NT2/D1 (cell line): ENCODE data around the gene MFAP3L.
"Not testable (repeated sequence)": the region's sequence is repeated elsewhere in the genome, so short reads cannot be mapped to it uniquely, and the experiment has no call there.

Source experiments
- DNase-seq: peaks from one replicate; pipeline ENCODE4 v3.0.0-alpha.2; 2011; ENCODE audit warnings: low read depth, low spot score
- H3K27me3 ChIP-seq: 2 replicates; pipeline ENCODE4 v1.6.0; 2011; ENCODE audit warnings: mild to moderate bottlenecking; ENCODE audit not compliant: insufficient read length, insufficient read depth
- H3K36me3 ChIP-seq: 2 replicates; pipeline ENCODE4 v1.6.1; 2011; ENCODE audit warnings: mild to moderate bottlenecking, low read length, mixed read lengths; ENCODE audit not compliant: insufficient read depth, insufficient read length
- H3K4me1 ChIP-seq: 2 replicates; pipeline ENCODE4 v1.5.1; 2011; ENCODE audit not compliant: insufficient read depth, insufficient read length
- H3K4me3 ChIP-seq: 2 replicates; pipeline ENCODE4 v1.5.1; 2011; ENCODE audit warnings: low read depth; ENCODE audit not compliant: insufficient read length
- H3K9ac ChIP-seq: 2 replicates; pipeline ENCODE4 v1.6.0; 2011; ENCODE audit warnings: low read depth; ENCODE audit not compliant: insufficient read length
- H3K9me3 ChIP-seq: 2 replicates; pipeline ENCODE4 v1.5.1; 2011; ENCODE audit warnings: mild to moderate bottlenecking, low read length; ENCODE audit not compliant: insufficient read depth
- SUZ12 ChIP-seq: IDR thresholded peaks from 2 replicates; pipeline ENCODE4 v1.6.1; 2011; ENCODE audit not compliant: insufficient read length, insufficient read depth; ENCODE audit errors: extremely low read depth
- YY1 ChIP-seq: IDR thresholded peaks from 2 replicates; pipeline ENCODE4 v1.6.1; 2011; ENCODE audit not compliant: insufficient read length, insufficient read depth
- ZNF274 ChIP-seq: IDR thresholded peaks from 2 replicates; pipeline ENCODE4 v1.6.1; 2011; ENCODE audit warnings: mild to moderate bottlenecking, low read depth, low read length

MFAP3L gene

DNA sequence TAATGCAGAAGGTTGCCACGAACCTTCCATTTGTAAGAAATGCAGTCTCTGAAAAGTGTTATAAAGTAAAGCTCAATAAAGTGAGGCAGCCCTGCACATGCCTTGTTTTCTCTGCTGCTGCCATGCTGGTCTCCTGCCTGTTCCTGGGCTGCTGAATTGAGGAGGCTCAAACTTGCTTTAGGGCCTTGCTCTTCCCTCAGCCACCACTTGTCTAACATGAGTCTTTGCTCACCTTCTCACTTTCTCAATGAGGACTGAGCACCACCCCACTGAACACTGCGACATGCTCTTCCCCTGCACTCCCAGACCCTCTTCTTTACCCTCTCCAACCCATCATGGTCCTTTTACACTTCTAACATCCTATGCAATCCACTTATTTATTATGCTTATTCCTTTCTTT lies 25.2 kb upstream of the MFAP3L start:
- Histone ChIP-seq H3K9me3 (no peaks in the 10 kb centered on the region), H3K27me3 (no peaks in the 10 kb centered on the region), H3K9ac (no peak overlapping the region), H3K4me1 (no peaks in the 10 kb centered on the region), H3K4me3 (no peak overlapping the region), H3K36me3 (no peaks in the 10 kb centered on the region)
- no peak for TF ChIP-seq YY1
- no peak for DNase-seq

DNA sequence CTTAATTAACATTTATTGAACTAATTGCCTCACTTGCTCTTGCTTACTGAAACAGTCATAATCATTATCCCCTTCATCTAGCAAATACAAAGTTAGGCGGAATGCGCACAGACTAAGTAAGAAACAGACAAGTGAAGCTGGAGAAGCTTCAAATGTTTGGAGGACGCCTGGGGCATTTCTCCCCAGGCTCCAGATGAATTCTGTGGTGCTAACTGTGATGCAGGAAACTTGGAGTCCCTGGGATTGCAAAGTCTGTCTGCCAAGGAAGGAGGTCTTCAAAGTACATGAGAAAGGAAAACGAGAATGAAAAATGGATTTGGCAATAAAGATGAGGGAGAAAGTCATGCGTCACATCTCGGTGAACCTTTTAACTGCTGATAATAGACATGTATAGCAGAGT lies 23.6 kb upstream of the MFAP3L start:
- Histone ChIP-seq H3K27me3 (no peaks in the 10 kb centered on the region), H3K9me3 (0 out of 2 replicates have a peak, but pooled peaks cover 4% of the 10 kb centered on the region), H3K4me1 (no peaks in the 10 kb centered on the region), H3K9ac (no peak overlapping the region), H3K4me3 (no peak overlapping the region), H3K36me3 (no peaks in the 10 kb centered on the region)
- TF ChIP-seq ZNF274 (no peak), SUZ12 (no peak), YY1 (no peak)
- no peak for DNase-seq

DNA sequence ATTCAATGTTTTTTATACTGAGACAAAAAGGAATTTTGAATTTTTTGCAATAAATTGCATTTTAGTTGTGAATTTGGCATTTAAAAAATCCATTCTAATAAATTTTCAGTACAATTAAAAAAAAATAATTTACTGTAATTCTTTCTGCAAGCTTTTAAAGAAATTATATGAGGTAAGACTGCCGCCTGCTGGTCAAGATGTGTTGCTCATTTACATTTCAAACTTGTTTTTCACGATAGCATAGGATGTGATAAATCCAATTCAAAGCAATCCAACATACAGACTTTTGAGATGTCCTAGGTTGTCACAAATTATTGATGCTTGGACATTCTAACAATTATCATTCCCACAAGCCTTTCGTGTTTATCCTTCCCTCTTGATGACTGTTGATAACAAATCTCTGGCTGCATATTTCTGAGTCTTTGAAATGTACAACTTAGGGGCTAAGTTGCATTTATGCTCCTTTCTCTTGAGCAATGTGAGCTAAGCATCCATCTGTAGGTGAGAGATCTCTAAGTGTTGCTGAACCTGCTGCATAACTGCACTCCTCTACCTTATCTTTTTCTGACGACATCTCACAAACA lies 21.7 kb upstream of the MFAP3L start:
- DNase-seq: peak; percentile 43
- Histone ChIP-seq H3K9me3 (0 out of 2 replicates have a peak, but pooled peaks cover 4% of the 10 kb centered on the region), H3K36me3 (no peaks in the 10 kb centered on the region), H3K4me1 (no peaks in the 10 kb centered on the region), H3K9ac (no peak overlapping the region), H3K27me3 (no peaks in the 10 kb centered on the region), H3K4me3 (no peak overlapping the region)
- TF ChIP-seq YY1: no peak
- TF ChIP-seq SUZ12: no peak
- TF ChIP-seq ZNF274: no peak

DNA sequence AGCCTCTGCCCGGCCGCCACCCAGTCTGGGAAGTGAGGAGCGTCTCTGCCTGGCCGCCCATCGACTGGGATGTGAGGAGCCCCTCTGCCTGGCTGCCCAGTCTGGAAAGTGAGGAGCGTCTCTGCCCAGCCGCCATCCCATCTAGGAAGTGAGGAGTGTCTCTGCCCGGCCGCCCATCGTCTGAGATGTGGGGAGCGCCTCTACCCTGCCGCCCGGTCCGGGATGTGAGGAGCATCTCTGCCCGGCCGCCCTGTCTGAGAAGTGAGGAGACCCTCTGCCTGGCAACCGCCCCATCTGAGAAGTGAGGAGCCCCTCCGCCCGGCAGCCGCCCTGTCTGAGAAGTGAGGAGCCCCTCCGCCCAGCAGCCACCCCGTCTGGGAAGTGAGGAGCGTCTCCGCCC lies 20.0 kb upstream of the MFAP3L start:
- not testable (repeated sequence) for H3K4me1 ChIP-seq, H3K9ac ChIP-seq, DNase-seq, H3K36me3 ChIP-seq, H3K9me3 ChIP-seq, H3K4me3 ChIP-seq, H3K27me3 ChIP-seq

DNA sequence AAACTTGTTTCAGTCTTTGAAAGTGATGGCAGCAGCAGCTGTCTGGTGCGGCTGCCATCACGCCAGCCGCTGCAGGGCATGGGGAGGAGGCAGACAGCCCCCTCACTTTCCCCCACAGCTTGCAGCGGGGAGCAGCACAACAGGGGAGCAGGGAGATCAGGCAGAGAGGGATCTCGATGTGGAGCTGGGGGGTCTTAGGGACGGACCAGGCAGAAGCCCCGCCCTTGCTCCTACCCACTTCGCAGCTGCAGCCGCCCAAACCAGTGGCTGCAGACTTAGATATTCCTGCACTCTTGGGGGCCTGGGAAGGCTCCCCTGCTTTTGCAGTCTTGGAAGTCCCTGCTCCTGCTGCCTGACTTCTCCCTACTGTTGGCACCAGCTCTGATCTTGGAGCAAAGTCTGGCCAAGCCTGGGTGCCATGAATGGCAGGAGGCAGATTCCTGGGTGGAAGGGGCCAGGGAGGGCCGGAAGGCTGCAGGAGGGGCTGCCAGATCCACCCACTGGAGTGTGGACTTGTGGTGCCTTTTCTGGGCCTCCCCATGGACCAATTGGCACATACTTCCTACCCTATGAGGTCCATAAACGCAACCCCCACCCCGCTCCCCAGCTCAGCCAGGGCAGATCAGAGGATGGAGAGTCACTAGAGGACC lies 14.0 kb upstream of the MFAP3L start:
- Histone ChIP-seq H3K9ac (no peak overlapping the region), H3K4me3 (no peak overlapping the region), H3K4me1 (no peaks in the 10 kb centered on the region), H3K27me3 (no peaks in the 10 kb centered on the region), H3K9me3 (0 out of 2 replicates have a peak, but pooled peaks cover 2% of the 10 kb centered on the region), H3K36me3 (no peaks in the 10 kb centered on the region)
- no peak for DNase-seq
- no peak for TF ChIP-seq ZNF274
- TF ChIP-seq SUZ12: no peak
- no peak for TF ChIP-seq YY1

DNA sequence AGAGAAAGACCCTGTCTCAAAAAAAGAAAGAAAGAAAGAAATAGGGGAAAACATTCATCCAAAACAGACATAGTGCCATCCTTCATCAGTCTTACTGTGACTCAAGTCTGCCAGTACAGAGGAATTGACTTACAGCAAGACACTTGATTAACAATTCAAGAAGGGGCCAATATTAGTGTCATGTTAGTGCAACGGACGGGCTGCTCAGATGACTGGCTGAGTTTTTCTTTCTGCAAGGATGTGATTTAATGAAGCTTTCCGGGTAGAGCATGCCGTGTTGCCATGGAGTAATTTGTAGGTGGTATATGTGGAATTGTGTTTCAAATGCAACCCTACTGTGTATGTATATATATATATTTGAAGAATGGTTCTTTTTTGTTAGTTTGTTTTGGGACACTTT lies 12.6 kb upstream of the MFAP3L start:
- Histone ChIP-seq H3K36me3 (no peaks in the 10 kb centered on the region), H3K9me3 (no peaks in the 10 kb centered on the region), H3K9ac (no peak overlapping the region), H3K4me1 (no peaks in the 10 kb centered on the region), H3K4me3 (no peak overlapping the region), H3K27me3 (no peaks in the 10 kb centered on the region)
- no peak for TF ChIP-seq ZNF274
- no peak for TF ChIP-seq YY1
- TF ChIP-seq SUZ12: no peak
- DNase-seq: no peak

- Histone ChIP-seq H3K4me1 (no peaks in the 10 kb centered on the region), H3K9me3 (no peaks in the 10 kb centered on the region), H3K4me3 (no peak overlapping the region), H3K27me3 (no peaks in the 10 kb centered on the region), H3K9ac (no peak overlapping the region), H3K36me3 (no peaks in the 10 kb centered on the region)
- no peak for DNase-seq
- TF ChIP-seq SUZ12 (no peak), YY1 (no peak), ZNF274 (no peak)
Measured at GRCh38 chr4:170038232-170038631, 12.0 kb upstream of the MFAP3L start.
